GM12892 (cell line): Measurements from ENCODE around the gene SLC4A11.

ENCODE experiments used
- DNase-seq: peaks from one replicate; pipeline ENCODE4 v3.0.0; 2011; ENCODE audit not compliant: insufficient read length
- FAIRE-seq: peaks from 2 replicates; lab custom pipeline; 2011; peaks lifted over from hg19 to GRCh38; lab: Jason Lieb, UNC
- POLR2A ChIP-seq: IDR thresholded peaks from 2 replicates; pipeline ENCODE4 v1.6.1; 2011; ENCODE audit warnings: low read depth, low read length, control low read depth
- POLR2AphosphoS5 ChIP-seq: IDR thresholded peaks from 2 replicates; pipeline ENCODE4 v1.6.1; 2011; ENCODE audit warnings: low read depth, low read length, control low read depth
- TAF1 ChIP-seq: IDR thresholded peaks from 2 replicates; pipeline ENCODE4 v1.6.1; 2011; ENCODE audit warnings: low read depth, mild to moderate bottlenecking, control low read depth, low read length, borderline replicate concordance

Gene SLC4A11

DNA sequence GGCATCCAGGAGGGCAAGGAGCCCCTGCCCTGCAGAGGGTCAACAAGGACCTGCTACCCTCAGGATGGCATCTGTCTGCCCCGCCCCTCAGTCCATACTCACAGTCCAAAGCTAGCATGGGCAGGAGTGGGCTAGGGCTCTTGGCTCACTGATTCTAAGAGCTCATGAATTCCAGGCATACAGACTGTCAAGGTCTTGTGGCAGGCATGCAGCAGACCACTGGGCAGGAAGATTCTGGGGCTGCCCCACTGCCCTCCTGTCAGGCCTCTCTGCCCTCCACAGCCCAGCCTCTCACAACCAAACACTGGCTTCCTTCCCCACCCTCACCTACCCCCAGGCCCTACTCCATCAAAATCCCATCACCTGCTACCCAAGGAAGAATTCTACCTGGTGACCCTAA is 5.6 kb upstream of the SLC4A11 start:
- FAIRE-seq: no peak
- no peak for DNase-seq
- TF ChIP-seq POLR2A: no peak
- no peak for TF ChIP-seq TAF1
- TF ChIP-seq POLR2AphosphoS5: no peak

DNA sequence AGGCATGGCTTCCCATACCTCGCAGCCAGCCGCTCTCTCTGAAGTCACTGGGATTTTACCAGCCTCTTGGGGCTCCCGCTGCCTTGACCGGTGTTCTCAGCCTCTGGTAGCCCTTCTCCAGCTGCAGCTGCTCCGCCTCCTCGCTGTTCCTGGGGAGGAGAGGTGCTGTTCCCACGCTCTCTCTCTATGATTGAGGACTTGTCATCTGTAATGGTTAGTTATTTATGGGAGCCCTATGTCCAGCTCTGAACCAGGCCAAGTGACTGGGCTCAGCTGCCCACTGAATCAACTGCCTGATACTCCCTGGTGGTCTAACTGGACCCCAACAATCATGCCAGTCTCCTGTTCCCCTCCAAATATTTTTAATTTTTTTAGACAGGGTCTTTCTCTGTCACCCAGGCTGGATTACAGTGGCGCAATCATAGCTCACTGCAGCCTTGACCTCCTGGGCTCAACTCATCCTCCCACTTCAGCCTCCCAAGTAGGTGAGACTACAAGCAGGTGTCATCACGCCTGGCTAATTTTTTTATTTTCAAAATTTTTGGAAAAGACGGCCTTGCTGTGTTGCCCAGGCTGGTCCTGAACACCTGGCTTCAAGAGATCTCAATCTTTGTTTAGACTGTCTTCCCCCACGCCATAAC is 4.8 kb upstream of the SLC4A11 start:
- no peak for FAIRE-seq

DNA sequence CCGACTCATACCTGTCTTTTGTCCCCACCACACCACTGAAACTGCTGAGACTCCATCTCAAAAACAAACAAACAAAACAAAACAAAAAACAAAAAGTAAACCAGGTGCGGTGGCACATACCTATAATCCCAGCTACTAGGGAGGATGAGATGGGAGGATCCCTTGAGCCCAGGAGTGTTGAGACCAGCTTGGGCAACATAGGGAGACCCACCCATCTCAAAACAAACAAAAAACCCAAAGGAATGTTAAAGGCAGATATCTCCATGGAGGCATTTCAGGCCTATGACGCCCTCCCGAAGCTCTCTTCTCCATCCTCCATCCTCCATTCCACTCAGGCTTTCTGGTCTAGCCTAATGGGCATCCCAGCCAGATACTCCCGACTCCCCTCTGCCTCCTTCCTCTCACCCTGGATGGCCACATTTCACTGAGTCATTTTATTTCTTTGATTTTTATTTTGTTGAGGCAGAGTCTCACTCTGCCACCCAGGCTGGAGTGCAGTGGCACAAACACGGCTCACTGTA is 3.2 kb upstream of the SLC4A11 start:
- DNase-seq (no peak), FAIRE-seq (no peak)
- TF ChIP-seq POLR2AphosphoS5 (no peak), TAF1 (no peak), POLR2A (no peak)

More for the DNA sequence above, 4.8 kb upstream of the SLC4A11 start:
- DNase-seq: no peak
- no peak for TF ChIP-seq POLR2A
- no peak for TF ChIP-seq POLR2AphosphoS5
- TF ChIP-seq TAF1: no peak

DNA sequence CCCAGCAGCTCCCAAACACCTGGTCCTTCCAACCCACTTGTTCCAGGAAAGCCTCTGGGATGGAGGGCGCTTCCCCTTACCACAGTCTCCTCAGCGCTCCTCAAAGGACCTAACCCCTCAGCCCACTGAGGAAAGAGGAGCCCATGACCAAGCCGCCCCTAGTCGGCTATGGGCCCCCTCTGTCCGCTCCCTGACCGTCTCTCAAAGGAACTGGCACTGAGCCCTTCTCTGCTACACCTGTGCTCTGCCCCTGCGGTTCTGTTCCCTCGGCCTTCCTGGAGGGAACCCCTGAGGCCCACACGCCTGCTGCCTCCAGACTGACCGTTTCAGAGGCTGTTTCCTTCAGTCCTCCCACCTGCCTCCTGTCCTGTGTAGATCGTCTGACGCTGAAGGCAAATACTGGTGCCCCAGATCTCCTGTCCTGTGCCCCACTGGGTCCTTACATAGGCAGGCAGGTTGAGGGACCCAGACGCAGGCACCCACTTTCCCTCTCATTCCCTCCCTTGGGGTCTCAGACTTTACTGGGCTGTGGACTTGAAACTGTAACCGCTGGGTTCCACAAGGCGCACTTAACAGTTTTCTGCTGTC is 1.9 kb upstream of the SLC4A11 start:
- no peak for TF ChIP-seq POLR2AphosphoS5
- no peak for FAIRE-seq
- DNase-seq: no peak

DNA sequence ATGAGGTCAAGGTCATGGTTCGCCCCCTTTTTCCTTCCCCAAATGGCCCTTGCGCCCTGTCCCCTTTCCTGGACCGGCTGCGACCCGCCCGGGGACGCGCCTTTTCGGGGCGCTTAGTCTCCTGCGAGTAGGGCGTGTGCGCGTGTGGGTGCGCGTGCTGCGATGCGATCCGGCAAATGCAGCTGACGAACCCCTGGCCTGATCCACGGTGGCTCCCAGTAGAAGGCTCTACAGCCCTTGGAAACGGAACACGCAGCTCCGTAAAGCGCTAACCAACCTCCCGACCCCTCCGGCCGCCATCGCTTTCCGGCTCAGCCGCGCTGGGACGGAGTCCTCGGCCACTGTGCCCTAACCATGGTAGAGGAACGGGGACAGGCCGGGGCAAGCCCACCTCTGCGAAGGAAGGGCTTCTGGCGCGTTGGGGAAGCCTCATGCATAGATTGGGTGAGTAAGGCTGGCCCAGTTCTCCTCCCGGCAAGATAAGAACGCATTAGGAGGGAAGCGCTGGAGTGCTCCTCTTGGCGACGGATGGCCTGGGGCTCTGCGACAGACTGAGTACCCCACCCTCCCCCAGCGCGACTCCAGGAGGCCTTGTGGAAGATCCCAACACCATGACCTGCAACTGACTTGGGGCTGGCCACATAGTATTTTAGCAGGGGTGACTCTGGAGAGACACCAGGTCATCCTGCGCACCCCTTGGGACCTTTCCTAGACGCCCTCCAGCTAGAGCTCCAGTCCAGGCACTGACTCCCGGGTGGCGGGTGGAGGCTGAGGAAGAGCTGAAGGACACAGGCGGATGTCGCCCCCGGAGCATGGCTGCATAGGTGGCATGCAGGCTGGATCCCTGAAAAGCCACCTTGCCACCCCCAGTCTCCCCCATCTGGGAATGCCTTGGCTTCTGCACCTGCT is 1.1 kb upstream of the SLC4A11 start:
- DNase-seq (no peak), FAIRE-seq (no peak)
- TF ChIP-seq TAF1 (no peak), POLR2AphosphoS5 (no peak), POLR2A (no peak)

DNA sequence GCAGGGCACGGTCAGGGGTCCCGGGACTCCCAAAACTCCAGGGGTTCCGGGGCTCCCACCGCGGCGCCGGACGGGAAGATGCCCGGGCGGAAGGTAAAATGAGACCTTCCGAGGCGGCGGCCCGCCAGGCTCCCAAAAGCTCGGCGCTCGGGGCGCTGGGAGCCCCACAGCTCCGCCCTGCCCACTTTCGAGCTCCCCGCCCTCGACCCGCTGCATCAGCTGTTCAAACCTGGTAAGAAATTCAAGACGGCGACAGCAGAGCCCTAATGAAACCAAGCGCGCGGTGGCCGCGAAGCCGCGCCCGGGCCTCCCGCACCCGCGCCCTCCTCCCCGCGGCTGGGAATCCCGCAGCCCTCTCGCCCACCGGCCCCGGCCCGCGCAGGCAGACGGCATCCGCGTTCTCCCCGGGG is 369 bp downstream of the SLC4A11 start:
- DNase-seq (peak; percentile 67), FAIRE-seq (no peak)
- no peak for TF ChIP-seq TAF1
- no peak for TF ChIP-seq POLR2A
- no peak for TF ChIP-seq POLR2AphosphoS5

DNA sequence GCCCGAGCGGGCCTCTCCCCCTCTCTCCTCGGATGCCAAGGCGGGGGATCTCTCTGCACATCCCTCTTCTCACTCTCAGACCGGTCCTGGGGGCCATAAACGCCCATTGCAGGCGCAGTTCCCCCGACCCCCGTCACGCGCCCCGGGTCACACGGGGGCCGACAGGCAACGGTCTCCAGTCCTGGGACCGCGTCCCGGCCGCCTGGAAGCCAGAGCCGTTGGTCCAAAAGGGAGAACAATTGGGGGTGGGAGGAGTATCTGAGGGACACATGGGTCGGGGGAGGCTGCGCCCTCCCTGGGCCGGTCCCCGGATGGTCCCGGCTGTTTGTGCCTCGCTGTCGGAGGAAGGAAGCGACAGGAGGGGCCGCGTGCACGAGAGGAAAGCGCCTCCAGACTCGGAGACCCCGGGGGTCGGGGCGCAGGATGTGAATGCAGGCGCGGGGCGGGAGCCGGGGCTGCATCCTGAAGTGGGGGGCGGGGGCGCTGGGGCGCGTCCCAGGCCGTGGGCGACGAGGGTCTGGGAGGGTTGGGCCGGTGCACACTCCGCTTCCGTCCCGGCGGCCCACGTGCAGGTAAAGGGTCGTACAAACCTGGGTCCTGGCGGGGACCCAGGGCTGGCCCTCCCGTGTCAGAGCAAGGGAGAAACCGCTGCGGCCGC is 903 bp downstream of the SLC4A11 start:
- DNase-seq (no peak), FAIRE-seq (no peak)
- TF ChIP-seq POLR2A (no peak), TAF1 (no peak), POLR2AphosphoS5 (no peak)

DNA sequence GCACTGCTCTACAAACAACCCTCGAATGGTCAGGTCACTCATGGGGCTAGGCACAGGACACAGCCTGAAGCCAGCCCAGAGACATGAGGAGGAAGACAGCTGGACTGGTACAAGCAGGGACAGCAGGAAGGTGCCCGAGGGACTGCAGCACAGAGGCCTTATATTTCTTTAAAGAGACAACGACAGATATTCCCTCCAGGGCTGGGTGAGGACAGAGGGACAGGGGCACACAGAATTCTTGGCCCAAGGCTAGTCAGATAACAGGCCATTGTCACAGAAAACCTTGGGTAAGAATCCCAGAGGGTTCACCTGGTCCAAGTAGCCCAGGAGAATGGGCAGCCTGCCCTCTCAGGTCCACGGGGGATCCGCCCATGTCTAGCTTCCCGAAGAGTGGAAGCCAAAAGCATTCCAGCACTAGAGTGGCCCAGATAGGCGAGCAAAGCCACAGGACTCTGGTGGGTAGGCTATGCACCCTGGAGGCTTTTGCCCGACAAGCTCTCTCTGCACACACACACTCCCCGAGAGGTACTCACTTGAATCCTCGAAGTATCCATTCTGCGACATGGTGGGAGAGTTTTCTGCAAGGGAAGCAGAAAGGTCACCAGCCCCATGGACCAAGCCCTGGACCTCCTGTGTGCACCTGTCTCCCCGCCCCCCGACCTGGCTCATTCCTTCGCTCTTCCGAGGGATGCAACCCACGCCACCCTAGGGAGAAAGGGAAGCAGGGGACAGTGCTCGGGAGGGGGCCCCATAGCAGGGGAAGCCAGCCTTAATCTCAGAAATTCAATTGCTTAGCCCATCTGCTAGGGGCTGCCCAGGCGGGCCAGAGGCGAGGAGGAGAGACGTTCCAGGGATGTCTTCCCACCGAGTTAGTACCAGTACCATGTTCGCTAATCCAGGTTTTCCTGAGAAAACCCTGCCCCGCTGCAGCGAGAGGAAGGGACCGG is 1.7 kb downstream of the SLC4A11 start:
- TF ChIP-seq POLR2A (no peak), TAF1 (no peak), POLR2AphosphoS5 (no peak)
- FAIRE-seq: no peak
- DNase-seq: no peak

DNA sequence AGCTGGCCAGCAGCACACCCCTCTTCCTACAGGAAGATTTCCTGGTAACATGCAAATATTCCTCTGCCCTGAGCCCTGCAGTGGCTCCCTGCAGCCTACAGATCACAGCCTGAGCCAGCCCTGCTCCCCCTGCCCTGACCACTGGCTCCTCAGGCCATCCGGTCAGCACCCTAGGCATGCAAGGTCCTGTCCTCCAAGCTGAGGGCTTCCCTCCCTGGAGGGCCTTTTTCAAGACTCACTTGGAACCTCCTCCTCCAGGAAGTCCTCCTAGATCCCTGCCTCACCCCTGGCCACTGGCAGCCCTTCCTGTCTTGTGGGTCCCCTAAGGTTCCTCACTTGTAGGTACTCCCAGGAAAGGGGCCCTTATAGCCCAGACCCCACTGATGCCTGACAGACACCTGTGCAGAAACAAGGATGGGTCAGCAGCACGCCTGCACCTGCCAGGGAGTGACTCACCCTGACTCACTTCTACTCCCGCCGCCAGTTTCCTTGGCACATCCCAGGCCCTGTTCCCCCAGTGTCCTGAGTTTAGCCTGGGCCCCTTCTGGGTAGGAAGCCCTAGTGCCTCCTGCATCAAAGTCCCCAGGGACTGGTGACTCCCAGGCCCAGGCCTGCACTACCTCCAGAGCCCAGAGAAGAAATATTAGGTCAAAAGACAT is 3.2 kb downstream of the SLC4A11 start:
- FAIRE-seq (no peak), DNase-seq (no peak)
- TF ChIP-seq POLR2AphosphoS5 (no peak), POLR2A (no peak), TAF1 (no peak)
